Breast epithelium (tissue), 4 donors: Measurements from ENCODE around the gene NMT2. TPM values are rescaled to one million over a fixed set of nuclear protein-coding genes. Genes with fewer than 3 reads are reported as not detected.
A peak's percentile ranks its signal among the peaks of the same experiment; 100 is the strongest.

ENCODE experiments used
- DNase-seq, 2 donors: peaks; one replicate each; pipeline ENCODE4 v3.0.0-alpha.2; 2019; ENCODE audit warnings: low spot score in 2 of 2
- H3K27ac ChIP-seq, 2 donors: fragments of 200-600 bp; sonication (generic) in 1 of 2; one replicate each; pipeline ENCODE4 v1.5.1; 2016 to 2019; ENCODE audit warnings: mild to moderate bottlenecking in 1 of 2
- H3K27me3 ChIP-seq, 2 donors: fragments of 200-600 bp; sonication (generic) in 1 of 2; one replicate each; pipeline versions ENCODE4 v1.5.1 to v1.6.0; 2017 to 2019; ENCODE audit warnings: control low read depth in 1 of 2, mild to moderate bottlenecking in 1 of 2
- H3K36me3 ChIP-seq: fragments of 200-600 bp; one replicate; pipeline ENCODE4 v1.5.1; 2019
- H3K4me1 ChIP-seq, 2 donors: fragments of 200-600 bp; sonication (generic); one replicate each; pipeline ENCODE4 v1.5.1; 2016 to 2019; ENCODE audit warnings: control low read depth in 1 of 2
- H3K4me3 ChIP-seq, 3 donors: fragments of 200-600 bp; sonication (generic); 1 replicate in 2 of 3; 2 replicates in 1 of 3; pipeline ENCODE4 v1.5.1; 2016 to 2019; ENCODE audit warnings: mild to moderate bottlenecking in 3 of 3, moderate library complexity in 2 of 3
- H3K9me3 ChIP-seq, 2 donors: fragments of 200-600 bp; sonication (generic) in 1 of 2; one replicate each; pipeline ENCODE4 v1.5.1; 2016 to 2019; ENCODE audit warnings: control low read depth in 1 of 2
- POLR2A ChIP-seq: fragments of 450-650 bp; IDR thresholded peaks from one replicate; pipeline ENCODE4 v1.6.1; 2016; ENCODE audit warnings: antibody characterized with exemption, mild to moderate bottlenecking, moderate library complexity
- POLR2AphosphoS5 ChIP-seq, 3 donors: sonication (generic); formaldehyde crosslinking; IDR thresholded peaks; one replicate each; pipeline ENCODE4 v1.6.1; 2017; ENCODE audit warnings: antibody characterized with exemption in 3 of 3
- intact Hi-C: fragments of 100-400 bp; cut with DNase I; formaldehyde crosslinking; loops from one replicate; pipeline ENCODE4 v1.15.1; 2023; ENCODE audit warnings: low total_unique reads
- total RNA-seq, 3 donors: library from RNA; depleted of rRNA; stranded (reverse); fragments of >200 nt; gene quantifications; one replicate each; pipeline ENCODE4 v1.1.0, GENCODE V29; 2016
- TF ChIP-seq, protein P1 (sequence below), 3 donors: fragments of 450-650 bp; IDR thresholded peaks; one replicate each; pipeline ENCODE4 v1.5.1; 2016 to 2017; ENCODE audit warnings: antibody characterized with exemption in 3 of 3, mild to moderate bottlenecking in 3 of 3, moderate library complexity in 3 of 3

The NMT2 gene
- total RNA-seq, 3 donors from 2014 or later = 18.4 to 48.3 (median 32.4) TPM

DNA sequence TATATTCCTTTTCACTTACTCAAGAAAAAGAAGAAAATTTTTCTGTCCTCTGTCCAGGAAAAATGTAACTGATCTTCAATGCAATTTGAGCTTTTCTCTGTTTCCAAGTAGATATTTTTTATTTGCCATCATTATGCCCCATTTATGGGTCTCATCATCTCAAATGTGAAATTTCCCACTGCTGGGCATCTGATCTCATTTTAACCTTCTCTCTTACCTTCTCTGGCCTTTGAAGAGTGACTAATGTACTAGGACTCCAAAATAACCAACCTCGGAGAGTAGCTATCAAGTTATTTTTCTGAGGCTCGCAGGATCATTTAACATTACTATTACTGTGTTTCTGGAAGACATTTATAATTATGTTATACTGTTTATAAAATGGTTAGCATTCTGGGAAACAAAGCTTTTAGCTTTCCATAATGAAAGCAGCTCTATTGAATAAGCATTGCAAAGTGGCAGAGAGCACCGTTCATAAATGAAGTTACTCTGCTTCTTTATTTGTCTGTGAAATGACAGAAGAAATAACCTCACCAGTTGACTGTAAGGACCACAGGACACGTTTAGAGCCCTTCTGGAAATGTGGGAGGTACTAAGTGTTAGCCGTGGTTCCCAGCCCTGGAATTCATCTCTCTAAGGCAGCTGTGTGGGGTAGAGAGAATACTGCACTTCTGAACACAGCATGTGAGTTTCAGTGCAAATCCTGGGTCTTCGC is 33.3 kb upstream of the NMT2 start:
- Histone ChIP-seq H3K36me3 (no peaks in the 10 kb centered on the region), H3K4me3 (no peak overlapping the region), H3K4me1 (no peaks in the 10 kb centered on the region), H3K27ac (peak overlapping the region in 1 of 2 donors; percentile 15), H3K27me3 (no peaks in the 10 kb centered on the region), H3K9me3 (no peaks in the 10 kb centered on the region)
- no peak for DNase-seq
- intact Hi-C loops = no loop called here
- no peak for TF ChIP-seq POLR2AphosphoS5 (IDR thresholded peaks at IDR 0.05)

DNA sequence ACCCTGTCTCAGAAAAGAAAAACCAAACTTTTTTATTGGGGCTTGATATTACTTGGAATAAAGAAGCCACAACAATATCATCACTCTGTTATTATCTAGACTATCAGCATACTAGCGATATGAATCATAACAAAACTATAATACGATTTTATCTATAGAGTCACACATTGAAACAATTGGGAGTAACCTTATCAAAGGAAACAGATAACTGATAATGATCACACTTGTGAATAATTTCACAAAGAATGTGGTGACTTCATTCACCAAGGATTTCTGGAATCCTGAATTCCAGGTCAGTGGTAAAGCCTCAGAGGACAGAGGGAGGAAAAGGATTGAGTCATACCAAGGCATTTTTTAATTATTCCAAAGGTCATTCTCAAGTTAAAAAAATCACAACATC is 32.1 kb upstream of the NMT2 start:
- H3K36me3 ChIP-seq = no peaks in the 10 kb centered on the region
- TF ChIP-seq POLR2AphosphoS5 (IDR thresholded peaks at IDR 0.05) = no peak
- TF ChIP-seq, protein P1, sequence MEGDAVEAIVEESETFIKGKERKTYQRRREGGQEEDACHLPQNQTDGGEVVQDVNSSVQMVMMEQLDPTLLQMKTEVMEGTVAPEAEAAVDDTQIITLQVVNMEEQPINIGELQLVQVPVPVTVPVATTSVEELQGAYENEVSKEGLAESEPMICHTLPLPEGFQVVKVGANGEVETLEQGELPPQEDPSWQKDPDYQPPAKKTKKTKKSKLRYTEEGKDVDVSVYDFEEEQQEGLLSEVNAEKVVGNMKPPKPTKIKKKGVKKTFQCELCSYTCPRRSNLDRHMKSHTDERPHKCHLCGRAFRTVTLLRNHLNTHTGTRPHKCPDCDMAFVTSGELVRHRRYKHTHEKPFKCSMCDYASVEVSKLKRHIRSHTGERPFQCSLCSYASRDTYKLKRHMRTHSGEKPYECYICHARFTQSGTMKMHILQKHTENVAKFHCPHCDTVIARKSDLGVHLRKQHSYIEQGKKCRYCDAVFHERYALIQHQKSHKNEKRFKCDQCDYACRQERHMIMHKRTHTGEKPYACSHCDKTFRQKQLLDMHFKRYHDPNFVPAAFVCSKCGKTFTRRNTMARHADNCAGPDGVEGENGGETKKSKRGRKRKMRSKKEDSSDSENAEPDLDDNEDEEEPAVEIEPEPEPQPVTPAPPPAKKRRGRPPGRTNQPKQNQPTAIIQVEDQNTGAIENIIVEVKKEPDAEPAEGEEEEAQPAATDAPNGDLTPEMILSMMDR (IDR thresholded peaks at IDR 0.05) = no peak
- TF ChIP-seq POLR2A = no peak
- H3K9me3 ChIP-seq = no peaks in the 10 kb centered on the region
- intact Hi-C loops = no loop called here
- no peaks in the 10 kb centered on the region for H3K27me3 ChIP-seq
- no peak for DNase-seq
- H3K27ac ChIP-seq = no peak overlapping the region
- no peak overlapping the region for H3K4me3 ChIP-seq
- no peaks in the 10 kb centered on the region for H3K4me1 ChIP-seq

DNA sequence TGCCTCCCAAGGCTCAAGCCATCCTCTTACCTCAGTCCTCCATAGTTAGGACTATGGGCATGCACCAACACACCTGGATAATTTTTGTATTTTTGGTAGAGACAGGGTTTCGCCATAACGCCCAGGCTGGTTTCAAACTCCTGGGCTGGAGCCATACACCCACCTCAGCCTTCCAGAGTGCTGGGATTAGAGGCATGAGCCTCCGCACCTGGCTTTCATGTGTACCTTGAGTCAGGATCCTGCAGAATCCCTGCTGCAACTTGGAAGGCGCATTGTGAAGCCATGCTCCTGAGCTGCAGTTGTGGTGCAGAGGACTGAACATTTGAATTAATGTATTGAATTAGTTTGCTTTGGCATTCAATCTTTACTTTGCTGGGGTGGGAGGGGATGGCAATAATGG is 29.4 kb upstream of the NMT2 start:
- intact Hi-C loops = no loop called here
- Histone ChIP-seq H3K4me3 (no peak overlapping the region), H3K27me3 (no peaks in the 10 kb centered on the region), H3K4me1 (no peaks in the 10 kb centered on the region), H3K9me3 (no peaks in the 10 kb centered on the region), H3K36me3 (no peaks in the 10 kb centered on the region), H3K27ac (no peak overlapping the region)
- TF ChIP-seq, protein P1 (IDR thresholded peaks at IDR 0.05) = no peak
- TF ChIP-seq POLR2AphosphoS5 (IDR thresholded peaks at IDR 0.05) (no peak), POLR2A (no peak)
- no peak for DNase-seq

DNA sequence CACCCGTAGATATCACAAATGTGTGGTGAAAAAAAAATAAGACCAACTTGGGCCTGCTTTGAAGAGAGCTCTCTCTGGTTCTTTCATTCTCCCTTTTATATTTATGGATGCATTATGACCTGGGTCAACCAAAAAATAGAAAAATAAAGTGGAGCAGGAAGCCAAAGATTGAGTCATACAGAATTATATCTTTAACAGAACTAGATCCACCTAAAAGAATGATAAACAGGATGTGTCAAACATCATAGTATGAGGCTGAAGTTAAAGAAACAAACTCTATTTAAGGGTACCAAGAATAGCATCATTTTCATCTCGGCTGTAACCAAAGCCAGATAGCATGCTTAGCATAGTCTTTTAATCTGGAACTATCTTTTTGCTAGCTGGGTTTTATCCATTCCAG is 28.8 kb upstream of the NMT2 start:
- Histone ChIP-seq H3K4me1 (no peaks in the 10 kb centered on the region), H3K27me3 (no peaks in the 10 kb centered on the region), H3K27ac (no peak overlapping the region), H3K36me3 (no peaks in the 10 kb centered on the region), H3K4me3 (no peak overlapping the region), H3K9me3 (no peaks in the 10 kb centered on the region)
- TF ChIP-seq POLR2A (no peak), POLR2AphosphoS5 (IDR thresholded peaks at IDR 0.05) (no peak)
- TF ChIP-seq, protein P1 (IDR thresholded peaks at IDR 0.05) = no peak
- intact Hi-C loops = no loop called here
- no peak for DNase-seq

DNA sequence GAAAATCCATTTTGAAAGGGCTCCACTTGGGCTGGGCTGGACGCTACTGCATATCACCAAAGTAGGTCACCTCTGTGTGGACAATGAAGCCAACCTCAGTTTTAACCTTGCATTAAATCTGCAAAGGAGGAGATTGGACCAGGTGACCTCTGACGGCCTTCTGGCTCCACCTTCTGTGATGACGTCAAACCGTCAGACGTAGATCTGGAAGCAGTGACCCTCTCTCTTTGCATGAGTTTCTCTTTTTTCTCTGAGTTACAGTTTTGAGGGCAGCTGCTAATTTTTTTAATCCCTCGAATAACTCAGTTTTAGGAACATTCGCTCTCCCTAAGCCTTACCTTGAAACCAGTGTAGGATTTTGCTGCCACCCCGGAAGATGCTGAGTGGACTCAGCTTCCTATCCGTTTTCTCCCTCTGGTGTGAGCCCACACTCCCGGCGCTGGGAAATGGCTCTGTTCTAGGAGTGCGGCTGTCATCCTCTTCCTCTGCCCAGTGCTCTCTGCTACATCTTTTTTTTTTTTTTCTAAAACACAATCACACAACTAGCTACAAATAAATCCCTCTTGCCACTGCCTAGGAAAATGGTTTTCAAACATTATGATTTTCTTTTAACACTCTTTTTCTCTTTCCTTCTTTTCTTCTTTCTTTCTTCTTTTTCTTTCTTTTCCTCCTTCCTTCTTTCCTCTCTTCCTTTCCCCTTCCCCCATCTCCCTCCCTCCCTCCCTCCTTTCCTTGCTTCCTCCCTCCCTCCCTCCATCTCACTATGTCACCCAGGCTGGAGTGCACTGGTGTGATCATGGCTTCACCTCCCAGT is 27.7 kb upstream of the NMT2 start:
- Histone ChIP-seq H3K36me3 (no peaks in the 10 kb centered on the region), H3K4me1 (no peaks in the 10 kb centered on the region), H3K4me3 (peak overlapping the region in 1 of 3 donors; percentile 29), H3K27ac (no peak overlapping the region), H3K9me3 (no peaks in the 10 kb centered on the region), H3K27me3 (no peaks in the 10 kb centered on the region)
- no peak for DNase-seq
- no peak for TF ChIP-seq POLR2AphosphoS5 (IDR thresholded peaks at IDR 0.05)
- TF ChIP-seq, protein P1 (IDR thresholded peaks at IDR 0.05) = no peak
- no peak for TF ChIP-seq POLR2A
- intact Hi-C loops = no loop called here
